Measurements from ENCODE around the gene HAO2.
A peak's percentile ranks its signal among the peaks of the same experiment; 100 is the strongest.
"Not testable (repeated sequence)": the region's sequence is repeated elsewhere in the genome, so short reads cannot be mapped to it uniquely, and the experiment has no call there.

HAO2 gene

DNA sequence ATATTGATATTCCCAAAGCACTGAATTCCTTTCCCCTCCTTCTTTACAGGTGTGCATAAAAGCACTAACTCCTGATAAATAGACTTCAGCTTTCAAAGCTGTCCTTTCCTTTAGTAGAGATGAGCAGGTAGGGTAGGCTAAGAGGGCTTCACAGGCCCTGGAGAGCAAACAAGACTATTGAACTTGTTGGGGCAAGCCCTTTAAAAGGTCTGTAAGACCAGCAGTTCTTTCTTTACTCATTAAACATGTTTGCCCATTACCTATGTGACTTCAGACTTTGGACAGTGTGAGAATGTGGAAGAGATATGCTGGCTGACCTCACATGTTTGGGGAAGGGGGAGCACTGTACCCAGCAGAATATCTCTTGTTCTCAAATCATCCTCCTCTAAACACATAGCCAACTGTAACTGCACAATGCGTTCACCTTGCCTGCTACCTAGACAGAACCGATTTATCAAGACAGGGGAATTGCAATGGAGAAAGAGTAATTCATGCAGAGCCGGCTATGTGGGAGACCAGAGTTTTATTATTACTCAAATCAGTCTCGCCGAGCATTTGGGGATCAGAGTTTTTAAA, 27.1 kb upstream of the HAO2 start:
- no peak for DNase-seq (ENCODE audit: extremely low read depth in 1 of 2, low read depth in 1 of 2)

DNA sequence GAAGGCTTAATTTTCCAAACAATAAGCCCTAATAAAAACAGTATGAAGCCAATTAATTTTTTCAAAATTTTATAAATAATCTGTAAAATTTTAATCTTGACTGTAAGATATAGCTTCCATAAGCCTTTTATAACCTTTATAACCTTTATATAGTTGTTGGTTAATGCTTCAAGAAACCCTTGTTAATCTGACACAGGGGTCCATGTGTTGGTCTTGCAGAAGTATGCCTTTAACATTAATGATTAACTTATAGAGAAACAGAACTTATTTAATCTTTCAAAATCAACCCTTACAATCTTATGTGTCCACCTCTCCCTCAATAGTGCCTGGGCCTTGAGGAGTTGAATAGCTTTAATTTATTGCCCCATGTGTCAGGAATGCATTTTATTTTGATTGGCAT, 23.2 kb upstream of the HAO2 start:
- DNase-seq (ENCODE audit: extremely low read depth in 1 of 2, low read depth in 1 of 2) = no peak

- peak in 1 of 2 donors; percentile 15 for DNase-seq (ENCODE audit: extremely low read depth in 1 of 2, low read depth in 1 of 2)
These were observed 20.7 kb upstream of the HAO2 start for GRCh38 chr1:119347858-119348257.

DNA sequence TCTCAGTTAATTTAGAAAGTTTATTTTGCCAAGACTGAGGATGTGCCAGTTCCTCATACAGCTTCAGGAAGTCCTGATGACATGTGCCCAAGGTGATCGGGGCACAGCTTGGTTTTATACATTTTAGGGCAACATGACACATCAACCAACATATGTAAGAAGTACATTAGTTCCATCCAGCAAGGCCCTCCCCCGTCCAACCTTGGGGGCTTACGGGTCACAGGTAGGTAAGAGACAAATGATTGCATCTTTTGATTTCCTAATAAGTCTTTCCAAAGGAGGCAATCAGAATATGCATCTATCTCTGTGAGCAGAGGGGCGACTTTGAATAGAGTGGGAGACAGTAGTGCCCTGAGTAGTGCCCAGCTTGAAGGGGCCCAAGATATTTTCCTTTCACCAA, 19.6 kb upstream of the HAO2 start:
- DNase-seq (ENCODE audit: extremely low read depth in 1 of 2, low read depth in 1 of 2) = no peak

DNA sequence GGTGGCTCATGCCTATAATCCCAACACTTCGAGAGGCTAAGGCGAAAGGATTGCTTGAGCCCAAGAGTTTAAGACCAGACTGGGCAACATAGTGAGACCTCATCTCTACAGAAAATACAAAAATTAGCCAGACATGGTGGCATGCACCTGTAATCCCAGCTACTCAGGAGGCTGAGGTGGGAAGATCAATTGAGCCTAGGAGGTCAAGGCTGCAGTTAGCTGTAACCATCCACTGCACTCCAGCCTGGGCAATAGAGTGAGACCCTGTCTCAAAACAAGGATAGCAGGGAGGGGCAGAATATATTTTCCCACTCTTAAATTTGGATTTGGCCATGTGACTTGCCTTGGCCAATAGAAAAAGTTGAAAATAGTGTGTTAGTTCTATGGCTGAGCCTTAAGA, 17.7 kb upstream of the HAO2 start:
- DNase-seq (ENCODE audit: extremely low read depth in 1 of 2, low read depth in 1 of 2) = not testable (repeated sequence)

GRCh38 chr1:119351997-119352396, 16.6 kb upstream of the HAO2 start:
- no peak for DNase-seq (ENCODE audit: extremely low read depth in 1 of 2, low read depth in 1 of 2)

GRCh38 chr1:119353836-119354235, 14.7 kb upstream of the HAO2 start:
- no peak for DNase-seq (ENCODE audit: extremely low read depth in 1 of 2, low read depth in 1 of 2)

DNA sequence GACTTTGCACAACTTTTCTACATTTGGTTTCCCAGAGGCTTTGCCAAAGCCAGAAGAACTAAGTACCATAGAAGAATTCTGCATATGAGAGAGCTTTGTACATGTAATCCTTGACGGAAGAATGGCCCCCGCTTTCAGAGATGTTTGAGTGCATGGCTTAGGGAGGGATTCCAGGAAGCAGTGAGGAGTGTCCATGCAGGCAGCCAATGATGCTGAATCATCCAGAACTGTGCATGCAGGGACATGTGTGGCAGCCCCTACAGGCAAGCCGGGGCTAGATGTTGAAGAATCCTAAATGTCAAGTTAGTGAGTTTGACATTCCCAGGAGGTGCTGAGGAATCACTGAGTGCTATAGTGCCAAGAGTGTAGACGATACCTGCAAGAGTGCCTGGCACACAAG, 9.9 kb upstream of the HAO2 start:
- DNase-seq (ENCODE audit: extremely low read depth in 1 of 2, low read depth in 1 of 2) = no peak

GRCh38 chr1:119359730-119360129, 8.9 kb upstream of the HAO2 start:
- no peak for DNase-seq (ENCODE audit: extremely low read depth in 1 of 2, low read depth in 1 of 2)

- DNase-seq (ENCODE audit: extremely low read depth in 1 of 2, low read depth in 1 of 2) = no peak
These were observed 7.4 kb upstream of the HAO2 start for GRCh38 chr1:119361205-119361604.

GRCh38 chr1:119361620-119362344, 6.8 kb upstream of the HAO2 start:
- DNase-seq (ENCODE audit: extremely low read depth in 1 of 2, low read depth in 1 of 2) = no peak

- no peak for DNase-seq (ENCODE audit: extremely low read depth in 1 of 2, low read depth in 1 of 2)
These were observed 5.4 kb upstream of the HAO2 start for GRCh38 chr1:119363162-119363561.

DNA sequence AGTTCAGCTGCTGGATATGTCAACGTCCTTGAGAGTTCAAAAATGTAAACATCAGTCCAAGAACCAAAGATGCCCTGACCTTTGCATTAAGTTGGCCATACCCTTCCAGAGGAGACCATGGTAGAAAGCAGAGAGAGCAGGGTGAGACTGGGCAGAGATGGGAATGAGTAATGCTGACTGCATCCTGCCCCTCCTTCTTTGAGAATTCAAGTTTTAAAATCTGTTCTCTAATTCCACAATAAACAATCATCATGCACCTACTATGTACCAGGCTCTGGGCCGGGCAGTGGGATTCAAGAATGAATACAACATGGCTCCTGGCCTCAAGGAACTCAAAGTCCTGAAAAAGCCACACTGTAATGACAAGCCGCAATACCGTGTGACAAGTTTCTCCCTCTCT, 3.9 kb upstream of the HAO2 start:
- no peak for DNase-seq (ENCODE audit: extremely low read depth in 1 of 2, low read depth in 1 of 2)

GRCh38 chr1:119366424-119366823, 2.2 kb upstream of the HAO2 start:
- no peak for DNase-seq (ENCODE audit: extremely low read depth in 1 of 2, low read depth in 1 of 2)

DNA sequence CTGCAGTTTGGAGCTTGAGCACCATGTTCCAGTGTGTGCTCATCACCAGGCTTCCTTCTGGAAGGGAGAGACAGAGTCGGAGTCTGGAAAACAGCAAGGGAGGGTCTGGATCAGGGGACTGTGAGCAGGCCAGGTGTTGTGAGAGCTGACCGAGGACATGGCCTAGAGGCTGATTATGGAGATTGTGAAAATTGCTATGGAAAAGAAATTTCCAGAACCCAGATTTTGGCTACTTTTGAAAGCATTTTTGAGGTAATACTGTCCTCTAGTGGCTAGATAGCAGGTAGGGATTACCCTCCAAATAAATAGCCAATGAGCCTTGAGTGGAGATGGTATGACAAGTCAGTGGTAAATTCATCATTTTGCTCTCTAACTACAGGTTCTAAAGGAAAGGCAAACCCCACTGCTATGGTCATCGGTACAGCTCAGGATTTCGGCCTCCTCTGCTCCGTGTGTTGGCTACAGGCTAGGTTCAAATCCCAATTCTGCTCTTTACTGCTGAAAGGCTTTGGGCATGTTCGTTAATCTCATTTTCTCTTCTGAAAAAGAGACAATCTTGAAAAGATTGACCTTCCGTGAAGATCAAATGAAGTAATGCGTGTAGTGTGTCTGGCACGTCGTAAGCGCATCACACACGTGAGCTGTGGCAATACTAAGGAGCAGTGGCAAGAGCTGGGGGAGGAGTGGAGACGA, 1.0 kb upstream of the HAO2 start:
- no peak for DNase-seq (ENCODE audit: extremely low read depth in 1 of 2, low read depth in 1 of 2)

- DNase-seq (ENCODE audit: extremely low read depth in 1 of 2, low read depth in 1 of 2) = no peak
These were observed 2.2 kb downstream of the HAO2 start for GRCh38 chr1:119370748-119371147.

DNA sequence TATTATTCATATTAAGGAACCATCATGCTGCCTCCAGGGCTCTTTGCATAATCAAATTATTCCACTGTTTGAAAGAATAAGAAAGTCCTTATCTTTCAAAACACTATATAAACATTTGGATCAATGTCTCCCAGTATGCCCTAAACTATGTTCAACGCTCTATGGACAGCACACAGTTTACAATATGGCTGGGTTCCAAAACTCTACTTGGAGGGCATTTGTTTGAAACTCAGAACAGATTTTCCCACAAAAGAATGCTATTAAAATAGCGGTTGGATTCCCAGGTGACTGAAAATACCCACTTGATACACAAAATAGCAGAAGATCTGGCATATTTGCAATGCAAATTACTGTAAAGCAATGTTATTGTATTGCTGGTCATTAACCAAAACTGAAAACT, 3.2 kb downstream of the HAO2 start:
- no peak for DNase-seq (ENCODE audit: extremely low read depth in 1 of 2, low read depth in 1 of 2)

DNA sequence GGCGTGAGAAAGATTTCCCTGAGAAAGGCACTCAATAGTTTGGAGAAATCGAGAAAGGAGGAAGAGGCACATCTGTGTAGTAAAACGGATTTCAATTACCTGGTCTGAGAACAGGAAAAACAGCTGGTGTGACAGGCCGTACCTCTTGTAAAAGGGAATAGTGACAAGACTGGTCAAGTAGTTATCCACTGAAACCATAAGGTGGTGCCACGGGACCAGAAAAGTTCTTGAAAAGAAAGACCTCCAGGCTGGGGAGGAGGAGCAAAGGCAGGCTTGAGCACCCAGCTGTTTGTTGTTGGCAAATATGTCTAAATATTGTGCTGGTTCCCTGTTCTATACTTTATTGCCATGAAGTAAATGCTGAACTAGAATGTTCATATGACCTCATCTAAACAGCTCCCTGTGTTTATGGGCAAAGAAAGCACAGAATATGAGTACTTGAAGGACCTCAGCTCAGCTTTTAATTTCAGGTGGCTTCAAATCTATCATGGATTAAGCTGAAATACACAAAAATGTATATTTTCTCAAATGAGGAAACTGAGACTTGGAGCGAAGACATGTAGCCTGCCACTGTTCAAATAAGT, 4.0 kb downstream of the HAO2 start:
- no peak for DNase-seq (ENCODE audit: extremely low read depth in 1 of 2, low read depth in 1 of 2)

DNA sequence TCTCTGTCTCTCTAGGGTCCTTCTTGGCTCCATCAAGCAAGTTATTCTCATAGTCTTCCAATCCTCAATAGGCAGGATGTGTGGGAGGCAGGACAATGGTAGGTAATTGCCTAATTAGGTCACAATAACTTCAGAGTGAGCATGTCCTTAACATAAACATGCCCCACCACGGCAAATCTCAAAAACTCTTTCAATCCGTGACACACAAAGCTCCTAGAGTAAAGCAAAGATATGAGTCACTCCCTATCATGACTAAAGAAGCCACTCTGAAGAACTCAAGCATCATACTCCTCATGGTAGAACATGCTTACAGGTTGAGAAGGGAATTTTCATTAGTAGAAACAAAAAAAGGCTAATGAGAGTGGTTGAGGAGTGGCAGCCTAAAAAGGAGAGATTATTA, 4.9 kb downstream of the HAO2 start:
- no peak for DNase-seq (ENCODE audit: extremely low read depth in 1 of 2, low read depth in 1 of 2)

- no peak for DNase-seq (ENCODE audit: extremely low read depth in 1 of 2, low read depth in 1 of 2)
These were observed 5.8 kb downstream of the HAO2 start for GRCh38 chr1:119374208-119374874.

- DNase-seq (ENCODE audit: extremely low read depth in 1 of 2, low read depth in 1 of 2) = no peak
These were observed 6.8 kb downstream of the HAO2 start for GRCh38 chr1:119375366-119375765.

All from stimulated activated CD8-positive, alpha-beta memory T cell treated with anti-CD3 and anti-CD28 coated beads, Interleukin-7, amount 100 ng/mL, for 48 hours (primary cell).